GM12865 (cell line): ENCODE data around the gene SPATS2.

ENCODE experiments used
- DNase-seq: peaks from one replicate; pipeline ENCODE4 v3.0.0; 2010; ENCODE audit warnings: low read depth
- H3K4me3 ChIP-seq: 2 replicates; pipeline ENCODE4 v1.5.1; 2011; ENCODE audit warnings: mild to moderate bottlenecking, low read depth, low read length, control low read depth
- TF ChIP-seq, protein P1 (sequence below): IDR thresholded peaks from 2 replicates; pipeline ENCODE4 v1.5.1; 2011; ENCODE audit warnings: low read length, control low read depth, low read depth, inconsistent platforms; ENCODE audit not compliant: insufficient read depth; ENCODE audit errors: missing control alignments

Gene SPATS2

DNA sequence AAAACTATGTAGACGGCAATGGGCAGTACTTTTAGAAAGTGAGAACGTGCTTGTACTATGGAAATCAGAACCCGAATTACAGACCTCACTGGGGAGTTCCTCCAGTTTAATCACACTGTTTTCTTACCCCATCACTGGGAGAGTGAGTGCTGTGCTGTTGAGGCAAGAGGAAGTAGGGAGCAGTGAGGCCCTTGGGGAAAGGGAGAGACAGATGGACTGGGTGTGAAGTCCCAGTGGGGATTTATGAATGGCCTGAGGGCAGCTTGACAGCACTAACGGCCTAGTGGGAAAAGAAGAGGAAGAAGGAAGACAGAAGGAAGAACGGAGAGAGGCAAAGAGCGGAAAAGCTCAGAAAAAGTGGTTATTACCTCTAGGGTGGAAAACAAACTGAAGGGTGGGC lies 195.0 kb downstream of the SPATS2 start:
- no peak overlapping the region for H3K4me3 ChIP-seq
- TF ChIP-seq, protein P1, sequence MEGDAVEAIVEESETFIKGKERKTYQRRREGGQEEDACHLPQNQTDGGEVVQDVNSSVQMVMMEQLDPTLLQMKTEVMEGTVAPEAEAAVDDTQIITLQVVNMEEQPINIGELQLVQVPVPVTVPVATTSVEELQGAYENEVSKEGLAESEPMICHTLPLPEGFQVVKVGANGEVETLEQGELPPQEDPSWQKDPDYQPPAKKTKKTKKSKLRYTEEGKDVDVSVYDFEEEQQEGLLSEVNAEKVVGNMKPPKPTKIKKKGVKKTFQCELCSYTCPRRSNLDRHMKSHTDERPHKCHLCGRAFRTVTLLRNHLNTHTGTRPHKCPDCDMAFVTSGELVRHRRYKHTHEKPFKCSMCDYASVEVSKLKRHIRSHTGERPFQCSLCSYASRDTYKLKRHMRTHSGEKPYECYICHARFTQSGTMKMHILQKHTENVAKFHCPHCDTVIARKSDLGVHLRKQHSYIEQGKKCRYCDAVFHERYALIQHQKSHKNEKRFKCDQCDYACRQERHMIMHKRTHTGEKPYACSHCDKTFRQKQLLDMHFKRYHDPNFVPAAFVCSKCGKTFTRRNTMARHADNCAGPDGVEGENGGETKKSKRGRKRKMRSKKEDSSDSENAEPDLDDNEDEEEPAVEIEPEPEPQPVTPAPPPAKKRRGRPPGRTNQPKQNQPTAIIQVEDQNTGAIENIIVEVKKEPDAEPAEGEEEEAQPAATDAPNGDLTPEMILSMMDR, result no peak
- no peak for DNase-seq

DNA sequence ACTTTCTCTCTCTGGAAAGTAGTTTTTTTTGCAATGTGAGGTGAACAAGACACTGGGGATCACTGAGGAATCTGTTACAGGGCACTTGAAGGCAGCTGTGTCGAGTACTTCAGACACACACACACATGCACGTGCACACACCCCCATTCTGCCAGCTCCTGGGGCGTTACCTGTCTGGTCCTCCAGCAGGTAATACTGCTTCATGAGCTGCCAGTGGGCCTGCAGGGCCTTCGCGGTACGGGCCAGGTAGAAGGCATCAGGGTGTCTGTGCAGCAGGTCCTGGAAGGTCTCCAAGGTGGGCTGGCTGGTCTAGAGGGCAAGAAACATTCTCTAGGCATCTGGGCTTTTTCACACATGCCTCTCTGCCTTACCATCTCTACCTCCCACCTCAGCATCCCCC lies 195.6 kb downstream of the SPATS2 start:
- TF ChIP-seq, protein P1, result no peak
- no peak overlapping the region for H3K4me3 ChIP-seq
- no peak for DNase-seq

DNA sequence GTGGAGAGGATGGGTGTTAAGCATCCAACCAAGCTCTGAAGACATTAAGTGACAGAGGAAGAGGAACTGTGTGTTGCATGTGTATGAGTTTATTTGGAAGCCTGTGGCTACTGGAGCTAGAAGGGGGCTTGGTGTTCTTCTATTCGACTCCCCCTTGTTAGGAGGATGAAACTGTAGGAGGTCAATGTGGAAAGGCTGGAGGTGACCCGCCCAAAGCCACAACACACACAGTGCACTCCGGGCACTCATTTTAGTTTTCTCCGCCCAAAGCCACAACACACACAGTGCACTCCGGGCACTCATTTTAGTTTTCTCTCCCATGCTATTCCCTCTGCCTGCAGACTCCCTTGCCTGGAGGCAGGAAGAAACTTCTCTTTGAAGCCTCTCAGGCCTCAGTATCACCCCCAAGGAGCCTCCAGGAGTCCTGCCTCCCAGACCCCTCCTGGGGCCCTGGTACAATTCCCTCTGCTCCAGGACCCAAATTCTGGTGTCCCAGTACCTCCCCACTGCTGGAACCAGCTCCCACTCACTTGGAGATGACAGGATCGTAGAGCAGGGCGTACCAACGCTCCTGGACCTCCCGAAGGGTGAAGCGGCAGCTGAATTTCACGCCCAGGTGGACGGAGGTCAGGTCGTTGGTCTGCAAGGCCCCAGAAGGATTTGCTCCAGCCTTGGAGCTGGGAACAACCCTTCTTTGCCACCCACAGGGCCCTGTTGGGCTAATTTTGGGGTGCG lies 196.9 kb downstream of the SPATS2 start:
- TF ChIP-seq, protein P1, result no peak
- no peak for DNase-seq
- no peak overlapping the region for H3K4me3 ChIP-seq

DNA sequence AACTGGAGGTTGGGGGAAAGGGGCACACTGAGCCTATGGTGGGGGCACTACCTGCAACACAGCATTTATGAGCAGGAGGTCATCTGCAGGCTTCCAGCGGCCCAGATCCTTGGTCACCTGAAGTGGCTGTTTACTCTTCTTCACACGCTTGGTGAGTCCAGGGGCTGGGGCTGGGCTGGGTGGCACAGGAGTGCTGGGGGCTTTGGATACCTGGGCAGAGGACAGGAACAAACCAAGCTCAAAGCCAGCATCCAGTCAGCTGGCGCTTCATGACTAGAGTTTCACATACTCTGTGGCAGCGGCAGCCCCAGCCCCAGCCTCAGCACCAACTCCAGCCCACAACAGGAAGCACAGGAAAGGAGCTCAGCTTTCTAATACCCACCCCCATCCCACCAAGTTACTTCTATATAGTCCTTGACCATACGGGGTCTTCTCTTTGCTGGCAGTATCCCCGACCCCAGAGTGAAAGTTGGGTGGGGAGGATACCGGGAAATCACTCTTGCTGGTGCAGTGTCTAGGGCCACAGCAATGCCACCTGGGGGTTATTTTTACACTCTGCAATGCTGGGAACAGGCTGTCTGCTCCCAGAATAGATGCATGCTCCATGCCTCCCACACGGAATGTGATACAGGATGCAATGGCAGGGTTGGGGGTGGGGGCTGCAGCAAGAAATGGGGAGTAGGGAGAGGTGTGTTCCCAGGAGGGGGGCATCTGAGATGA lies 197.6 kb downstream of the SPATS2 start:
- TF ChIP-seq, protein P1, result no peak
- H3K4me3 ChIP-seq, result no peak overlapping the region
- no peak for DNase-seq

DNA sequence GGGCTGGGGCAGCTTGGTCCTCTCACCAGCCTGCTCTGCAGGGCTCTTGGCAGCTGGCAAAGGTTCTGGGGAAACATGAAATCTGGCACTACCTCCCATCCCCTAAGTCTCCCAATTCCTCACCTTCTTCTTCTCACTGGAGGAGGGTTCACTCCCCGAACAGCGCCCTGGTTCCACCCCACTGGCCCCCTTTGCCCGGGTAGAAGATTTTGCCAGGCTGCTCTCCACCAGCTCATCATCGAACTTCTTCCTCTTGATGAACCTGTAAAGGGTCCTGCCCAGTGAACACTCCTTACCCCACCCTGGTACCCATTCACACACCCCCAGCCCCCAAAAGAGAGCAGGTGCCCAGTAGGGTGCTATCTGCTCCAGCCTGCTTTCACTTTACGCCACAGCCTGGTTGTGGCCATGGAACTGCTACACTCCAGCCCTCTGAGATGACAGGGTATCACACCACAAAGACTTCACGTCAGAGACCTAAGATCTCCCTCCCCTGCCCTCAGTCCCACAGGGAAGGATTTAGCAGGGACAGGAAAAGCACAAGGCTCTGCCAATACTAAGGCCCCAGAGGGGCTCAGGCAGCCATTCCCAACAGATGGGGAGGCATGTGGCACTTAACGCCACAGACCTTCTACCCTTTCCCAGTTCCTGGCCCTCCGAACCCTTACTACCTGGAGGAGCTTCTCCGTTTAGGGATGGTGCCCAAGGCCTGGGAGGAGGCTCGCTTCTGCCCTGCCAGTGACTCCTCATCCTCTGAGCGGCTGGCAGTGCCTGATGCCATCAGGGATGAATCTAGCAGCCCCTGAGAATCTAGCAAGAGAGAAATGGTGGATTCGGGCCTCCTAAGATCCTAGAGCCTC lies 198.4 kb downstream of the SPATS2 start:
- TF ChIP-seq, protein P1, result no peak
- no peak for DNase-seq
- no peak overlapping the region for H3K4me3 ChIP-seq

DNA sequence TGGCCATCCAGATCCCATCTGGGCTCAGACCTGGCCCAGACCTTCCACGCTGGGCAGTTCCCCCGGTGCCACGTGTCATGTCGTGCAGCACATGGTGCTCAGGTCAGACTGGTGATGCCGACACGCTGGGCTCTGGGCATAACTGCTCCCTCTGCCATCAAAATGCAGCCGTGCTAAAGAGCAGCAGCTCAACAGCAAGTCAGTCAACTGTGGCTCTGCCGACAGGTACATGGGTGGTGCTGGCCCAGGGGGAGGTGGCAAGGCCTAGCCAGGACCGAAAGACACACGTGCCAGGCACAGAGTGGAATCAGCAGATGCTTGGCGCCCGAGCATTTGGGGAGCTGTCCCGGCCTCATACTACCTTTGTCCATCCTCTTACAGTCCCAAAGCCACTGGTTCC lies 199.1 kb downstream of the SPATS2 start:
- TF ChIP-seq, protein P1, result no peak
- H3K4me3 ChIP-seq, result no peak overlapping the region

More for the DNA sequence above, 199.1 kb downstream of the SPATS2 start:
- DNase-seq, result no peak
